Activated naive CD4-positive, alpha-beta T cell treated with anti-CD3 and anti-CD28 coated beads, Interleukin-2, amount 10 ng/mL, durations not matched to agents 7 days and 5 days (primary cell): ENCODE results near the gene SH2D1A.
"Not testable (repeated sequence)": the region's sequence is repeated elsewhere in the genome, so short reads cannot be mapped to it uniquely, and the experiment has no call there.

Source experiments
- CTCF ChIA-PET: fragments of 350-600 bp; sonication (Branson Sonifier 250); formaldehyde crosslinking; loops from one replicate; lab custom pipeline; 2021; ENCODE audit warnings: antibody characterized with exemption; lab: Charles Lee
- DNase-seq: peaks from one replicate; pipeline ENCODE4 v3.0.0-alpha.2; 2020
- H3K27ac Mint-ChIP-seq: one replicate; pipeline ENCODE4 v1.8.0; 2021; ENCODE audit warnings: mild to moderate bottlenecking, moderate library complexity, mixed read lengths
- H3K27me3 Mint-ChIP-seq: one replicate; pipeline ENCODE4 v1.8.0; 2021; ENCODE audit warnings: mild to moderate bottlenecking, mixed read lengths
- H3K36me3 Mint-ChIP-seq: one replicate; pipeline ENCODE4 v1.8.0; 2021; ENCODE audit warnings: mixed read lengths
- H3K4me1 Mint-ChIP-seq: one replicate; pipeline ENCODE4 v1.8.0; 2021; ENCODE audit warnings: mixed read lengths
- H3K4me3 Mint-ChIP-seq: one replicate; pipeline ENCODE4 v1.8.0; 2021; ENCODE audit warnings: mild to moderate bottlenecking, moderate library complexity, mixed read lengths
- H3K9me3 Mint-ChIP-seq: one replicate; pipeline ENCODE4 v1.8.0; 2021; ENCODE audit warnings: mixed read lengths

Gene SH2D1A

GRCh38 chrX:124346117-124346876, at the start of gene SH2D1A:
SH2D1A (plus strand) TSS chrX:124346563; CDS start chrX:124346643, 80 bp downstream.
- DNase-seq = peak; percentile 45
- no peaks in the 10 kb centered on the region for H3K9me3 Mint-ChIP-seq

GRCh38 chrX:124299323-124299722, 47.0 kb upstream of the SH2D1A start:
- H3K27me3 Mint-ChIP-seq, H3K9me3 Mint-ChIP-seq, H3K36me3 Mint-ChIP-seq, CTCF ChIA-PET, H3K27ac Mint-ChIP-seq, DNase-seq, H3K4me3 Mint-ChIP-seq: not testable (repeated sequence)
- peaks cover 13% of the 10 kb centered on the region for H3K4me1 Mint-ChIP-seq

More at GRCh38 chrX:124346117-124346876, at the start of gene SH2D1A:
- Mint-ChIP-seq H3K4me1 (peaks cover 49% of the 10 kb centered on the region), H3K36me3 (peaks cover 2% of the 10 kb centered on the region), H3K27me3 (no peaks in the 10 kb centered on the region), H3K4me3 (peak within 1 kb of the TSS; percentile 95), H3K27ac (peak within 1 kb of the TSS; percentile 97)
- CTCF ChIA-PET = interaction anchor here (0.8 to 2.4 kb wide), 6 partner anchors 8 to 122 kb away, joined by 3 to 6 read pairs (median 4); no protein-coding TSS in a partner anchor

GRCh38 chrX:124300405-124300804, 46.0 kb upstream of the SH2D1A start:
- peaks cover 13% of the 10 kb centered on the region for H3K4me1 Mint-ChIP-seq
- DNase-seq = no peak
- peaks cover 1% of the 10 kb centered on the region for H3K36me3 Mint-ChIP-seq
- CTCF ChIA-PET = no interaction called here
- H3K4me3 Mint-ChIP-seq = no peak overlapping the region
- H3K27ac Mint-ChIP-seq = no peak overlapping the region
- no peaks in the 10 kb centered on the region for H3K9me3 Mint-ChIP-seq
- no peaks in the 10 kb centered on the region for H3K27me3 Mint-ChIP-seq

- no peaks in the 10 kb centered on the region for H3K4me1 Mint-ChIP-seq
- H3K27ac Mint-ChIP-seq = no peak overlapping the region
- H3K27me3 Mint-ChIP-seq = no peaks in the 10 kb centered on the region
- DNase-seq = no peak
- H3K36me3 Mint-ChIP-seq = no peaks in the 10 kb centered on the region
- CTCF ChIA-PET = no interaction called here
- H3K4me3 Mint-ChIP-seq = no peak overlapping the region
- H3K9me3 Mint-ChIP-seq = no peaks in the 10 kb centered on the region
Measured at GRCh38 chrX:124307253-124307907, 39.0 kb upstream of the SH2D1A start.

GRCh38 chrX:124325732-124326131, 20.6 kb upstream of the SH2D1A start:
- H3K4me3 Mint-ChIP-seq = no peak overlapping the region
- no peak for DNase-seq
- no peak overlapping the region for H3K27ac Mint-ChIP-seq
- CTCF ChIA-PET = no interaction called here
- no peaks in the 10 kb centered on the region for H3K36me3 Mint-ChIP-seq
- peaks cover 5% of the 10 kb centered on the region for H3K4me1 Mint-ChIP-seq
- H3K27me3 Mint-ChIP-seq = no peaks in the 10 kb centered on the region
- no peaks in the 10 kb centered on the region for H3K9me3 Mint-ChIP-seq

- Mint-ChIP-seq H3K9me3 (no peaks in the 10 kb centered on the region), H3K4me3 (no peak overlapping the region), H3K27ac (no peak overlapping the region), H3K36me3 (peaks cover 1% of the 10 kb centered on the region), H3K4me1 (peaks cover 10% of the 10 kb centered on the region), H3K27me3 (no peaks in the 10 kb centered on the region)
- no peak for DNase-seq
- CTCF ChIA-PET = no interaction called here
Measured at GRCh38 chrX:124328765-124329164, 17.6 kb upstream of the SH2D1A start.

GRCh38 chrX:124332481-124333424, 13.6 kb upstream of the SH2D1A start, which contains the start of gene TEX13D:
TEX13D (plus strand) TSS chrX:124332660; CDS start chrX:124332918, 258 bp downstream.
- Mint-ChIP-seq H3K27me3 (no peaks in the 10 kb centered on the region), H3K27ac (peak within 1 kb of the TSS; percentile 42), H3K4me1 (peaks cover 22% of the 10 kb centered on the region), H3K4me3 (no peak within 1 kb of the TSS), H3K9me3 (no peaks in the 10 kb centered on the region), H3K36me3 (peaks cover 1% of the 10 kb centered on the region)
- CTCF ChIA-PET = no interaction called here
- no peak for DNase-seq

GRCh38 chrX:124333862-124334261, 12.5 kb upstream of the SH2D1A start:
- DNase-seq = no peak
- Mint-ChIP-seq H3K4me3 (no peak overlapping the region), H3K9me3 (no peaks in the 10 kb centered on the region), H3K4me1 (peaks cover 22% of the 10 kb centered on the region), H3K36me3 (peaks cover 1% of the 10 kb centered on the region), H3K27me3 (no peaks in the 10 kb centered on the region), H3K27ac (no peak overlapping the region)
- CTCF ChIA-PET = no interaction called here

GRCh38 chrX:124334555-124334954, 11.8 kb upstream of the SH2D1A start:
- H3K27me3 Mint-ChIP-seq, H3K36me3 Mint-ChIP-seq, H3K27ac Mint-ChIP-seq, CTCF ChIA-PET, H3K4me3 Mint-ChIP-seq, H3K9me3 Mint-ChIP-seq, DNase-seq: not testable (repeated sequence)
- H3K4me1 Mint-ChIP-seq = peaks cover 28% of the 10 kb centered on the region

- H3K9me3 Mint-ChIP-seq = no peaks in the 10 kb centered on the region
- CTCF ChIA-PET = interaction anchor here (1.2 kb wide), 1 partner anchor 10 kb away, joined by 4 read pairs; the partner anchor contains the start of gene SH2D1A
- DNase-seq = no peak
- H3K36me3 Mint-ChIP-seq = peaks cover 1% of the 10 kb centered on the region
- H3K27ac Mint-ChIP-seq = no peak overlapping the region
- no peak overlapping the region for H3K4me3 Mint-ChIP-seq
- H3K4me1 Mint-ChIP-seq = peaks cover 26% of the 10 kb centered on the region
- no peaks in the 10 kb centered on the region for H3K27me3 Mint-ChIP-seq
Measured at GRCh38 chrX:124335598-124335997, 10.8 kb upstream of the SH2D1A start.

GRCh38 chrX:124337916-124338315, 8.4 kb upstream of the SH2D1A start:
- CTCF ChIA-PET = no interaction called here
- Mint-ChIP-seq H3K27ac (no peak overlapping the region), H3K36me3 (no peaks in the 10 kb centered on the region), H3K27me3 (no peaks in the 10 kb centered on the region), H3K9me3 (no peaks in the 10 kb centered on the region), H3K4me1 (peaks cover 42% of the 10 kb centered on the region), H3K4me3 (no peak overlapping the region)
- DNase-seq = no peak

- DNase-seq = peak; percentile 48
- peak overlapping the region; percentile 81 for H3K27ac Mint-ChIP-seq
- H3K27me3 Mint-ChIP-seq = no peaks in the 10 kb centered on the region
- no peaks in the 10 kb centered on the region for H3K9me3 Mint-ChIP-seq
- CTCF ChIA-PET = interaction anchor here (1.5 kb wide), 1 partner anchor 24 kb away, joined by 4 read pairs; no protein-coding TSS in a partner anchor
- peaks cover 52% of the 10 kb centered on the region for H3K4me1 Mint-ChIP-seq
- H3K4me3 Mint-ChIP-seq = no peak overlapping the region
- no peaks in the 10 kb centered on the region for H3K36me3 Mint-ChIP-seq
Measured at GRCh38 chrX:124338733-124339514, 7.4 kb upstream of the SH2D1A start.

GRCh38 chrX:124341396-124342132, 4.8 kb upstream of the SH2D1A start:
- Mint-ChIP-seq H3K4me1 (peaks cover 60% of the 10 kb centered on the region), H3K9me3 (no peaks in the 10 kb centered on the region), H3K4me3 (peak overlapping the region; percentile 45), H3K36me3 (no peaks in the 10 kb centered on the region), H3K27me3 (no peaks in the 10 kb centered on the region), H3K27ac (peak overlapping the region; percentile 88)
- CTCF ChIA-PET = no interaction called here
- no peak for DNase-seq
